ENCODE data around the gene CD69.
A peak's percentile ranks its signal among the peaks of the same experiment; 100 is the strongest.

The CD69 gene

DNA sequence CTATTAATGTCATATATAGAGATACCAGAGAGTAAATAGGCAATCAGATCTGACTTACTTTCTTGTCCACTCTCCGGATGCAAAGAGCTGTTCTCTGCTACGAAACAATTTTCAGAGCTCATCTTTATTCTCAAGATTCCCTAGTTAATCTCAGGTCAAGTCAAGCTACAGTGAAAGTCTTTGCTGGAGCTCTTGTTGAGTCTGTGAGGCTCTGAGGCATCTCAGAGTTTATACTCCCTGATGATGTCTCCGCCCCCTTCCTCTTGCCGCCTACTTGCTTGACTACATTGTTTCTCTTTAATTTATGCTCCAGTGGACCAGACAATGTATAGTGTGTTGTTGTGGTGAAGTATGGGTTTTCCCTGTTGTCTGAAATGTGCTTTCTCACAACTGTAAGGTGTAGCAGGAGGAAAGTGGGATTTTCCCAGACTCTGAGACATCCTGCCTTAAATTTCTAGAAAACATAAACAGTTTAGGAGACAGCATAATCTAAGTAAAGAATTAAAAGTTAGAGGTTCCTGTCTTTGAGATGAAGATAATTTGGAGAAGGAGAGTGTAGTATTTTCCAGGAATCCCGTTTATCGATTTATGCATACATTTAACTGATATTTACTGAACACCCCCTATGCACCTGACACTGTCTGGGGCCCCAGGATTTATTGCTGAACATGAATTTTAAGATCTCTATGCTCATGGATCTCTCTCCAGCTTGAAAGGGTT, at the start of gene CD69:
Gene CD69 (minus strand): TSS at position 203 of the 720 bp plus-strand sequence. CDS start 81 bp downstream, at position 122.
- Mint-ChIP-seq H3K27me3 (ENCODE audit: low read depth) (no peaks in the 10 kb centered on the region), H3K27ac (peak within 1 kb of the TSS; percentile 95), H3K36me3 (ENCODE audit: low read depth) (peaks cover 33% of the 10 kb centered on the region), H3K4me3 (peak within 1 kb of the TSS; percentile 97), H3K4me1 (ENCODE audit: low read depth) (peaks cover 54% of the 10 kb centered on the region), H3K9me3 (peaks cover 4% of the 10 kb centered on the region)

DNA sequence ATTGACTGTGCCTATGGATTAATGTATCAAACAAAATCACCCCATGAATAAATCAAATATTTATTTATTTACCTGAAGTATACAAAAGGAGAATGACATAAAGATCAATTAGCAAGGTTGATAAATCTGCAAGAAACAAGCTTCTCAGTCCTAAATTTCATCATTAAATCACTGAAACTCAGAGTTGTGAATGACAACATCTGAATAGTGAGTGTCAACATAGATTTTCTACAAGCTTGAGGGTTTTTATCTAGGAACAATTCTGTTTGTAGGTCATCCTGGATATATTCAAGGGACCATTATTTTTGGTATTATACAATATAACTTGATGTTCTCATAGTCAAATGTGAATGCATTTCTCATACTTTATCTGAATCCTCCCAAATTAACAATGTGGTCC, 49.2 kb upstream of the CD69 start:
- Mint-ChIP-seq H3K4me3 (no peak overlapping the region), H3K27me3 (ENCODE audit: low read depth) (peaks cover 42% of the 10 kb centered on the region), H3K9me3 (no peaks in the 10 kb centered on the region), H3K36me3 (ENCODE audit: low read depth) (no peaks in the 10 kb centered on the region), H3K4me1 (ENCODE audit: low read depth) (peaks cover 30% of the 10 kb centered on the region), H3K27ac (no peak overlapping the region)

DNA sequence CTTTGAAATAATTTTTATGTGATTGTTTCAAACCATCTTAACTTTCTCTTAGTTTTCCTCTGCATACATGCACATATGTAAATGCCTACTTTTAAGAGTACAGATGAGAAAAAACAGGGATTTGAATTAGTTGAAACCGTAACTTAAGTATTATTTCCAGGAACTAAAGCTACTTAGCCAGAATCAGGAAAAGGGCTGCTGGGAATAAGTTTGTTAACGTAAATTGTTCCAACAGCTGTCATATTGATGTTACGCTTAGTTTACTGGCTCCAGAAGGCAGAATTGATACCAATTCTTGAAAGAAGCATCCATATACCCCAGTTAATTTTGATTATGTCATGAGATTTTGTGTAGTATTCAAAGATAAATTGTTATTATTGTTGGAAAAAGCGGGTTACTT, 48.6 kb upstream of the CD69 start:
- Mint-ChIP-seq H3K27ac (no peak overlapping the region), H3K4me1 (ENCODE audit: low read depth) (peaks cover 30% of the 10 kb centered on the region), H3K9me3 (no peaks in the 10 kb centered on the region), H3K27me3 (ENCODE audit: low read depth) (peaks cover 46% of the 10 kb centered on the region), H3K4me3 (no peak overlapping the region), H3K36me3 (ENCODE audit: low read depth) (peaks cover 2% of the 10 kb centered on the region)

DNA sequence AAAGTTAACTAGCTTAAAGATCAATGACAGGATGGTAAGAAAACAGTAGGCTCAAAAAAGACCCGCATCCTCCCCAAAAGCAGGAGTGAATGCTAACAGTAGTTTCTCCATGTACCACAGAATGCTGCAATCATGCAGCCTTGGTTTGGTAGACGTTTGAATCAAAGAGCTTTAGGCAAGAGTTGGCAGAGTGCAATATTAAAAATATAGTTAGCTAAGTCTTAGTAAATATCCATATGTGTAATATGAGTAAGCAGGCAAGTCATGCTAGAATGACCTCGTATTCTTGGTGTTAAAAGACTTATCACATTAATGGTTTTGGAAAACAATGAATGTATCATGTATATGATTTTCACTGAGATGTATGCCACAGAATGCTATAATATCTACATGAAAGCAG, 47.8 kb upstream of the CD69 start:
- peaks cover 54% of the 10 kb centered on the region for H3K27me3 Mint-ChIP-seq (ENCODE audit: low read depth)
- H3K27ac Mint-ChIP-seq = no peak overlapping the region
- peaks cover 2% of the 10 kb centered on the region for H3K36me3 Mint-ChIP-seq (ENCODE audit: low read depth)
- no peak overlapping the region for H3K4me3 Mint-ChIP-seq
- peaks cover 22% of the 10 kb centered on the region for H3K4me1 Mint-ChIP-seq (ENCODE audit: low read depth)
- no peaks in the 10 kb centered on the region for H3K9me3 Mint-ChIP-seq

DNA sequence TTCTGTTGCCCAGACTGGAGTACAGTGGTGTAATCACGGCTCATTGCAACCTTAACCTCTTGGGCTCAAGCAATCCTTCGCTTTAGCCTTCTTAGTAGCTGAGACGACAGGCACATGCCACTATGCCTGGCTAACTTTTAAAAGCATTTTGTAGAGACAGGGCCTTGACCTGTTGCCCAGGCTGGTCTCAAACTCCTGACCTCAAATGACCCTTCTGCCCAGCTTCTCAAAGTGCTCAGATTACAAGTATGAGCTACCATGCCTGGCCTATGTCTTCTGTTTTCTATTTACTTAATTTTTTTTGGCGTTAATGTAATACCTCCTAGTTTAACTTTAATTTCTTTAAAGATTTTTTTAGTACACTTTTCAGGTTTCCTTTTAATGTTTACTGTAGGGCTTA, 46.0 kb upstream of the CD69 start:
- Mint-ChIP-seq H3K36me3 (ENCODE audit: low read depth) (peaks cover 2% of the 10 kb centered on the region), H3K27ac (no peak overlapping the region), H3K4me3 (no peak overlapping the region), H3K27me3 (ENCODE audit: low read depth) (peaks cover 60% of the 10 kb centered on the region), H3K9me3 (no peaks in the 10 kb centered on the region), H3K4me1 (ENCODE audit: low read depth) (peaks cover 15% of the 10 kb centered on the region)

DNA sequence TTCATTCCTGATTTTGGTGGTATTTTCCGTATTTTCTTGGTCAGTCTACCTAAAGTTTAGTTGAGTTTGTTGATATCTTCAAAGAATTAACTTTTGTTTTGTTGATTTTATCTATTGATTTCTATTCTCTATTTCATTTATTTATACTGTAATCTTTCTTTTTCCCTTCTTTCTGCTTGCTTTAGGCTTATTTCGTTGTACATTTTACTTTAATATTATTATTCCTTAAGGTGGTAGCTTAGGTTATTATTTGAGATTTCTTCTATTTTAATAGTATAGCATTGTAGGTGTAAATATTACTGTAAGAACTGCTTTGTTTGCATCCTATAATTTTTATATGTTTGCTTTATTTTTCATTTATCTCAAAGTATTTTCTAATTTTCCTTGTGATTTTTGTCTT, 45.2 kb upstream of the CD69 start:
- Mint-ChIP-seq H3K27ac (no peak overlapping the region), H3K36me3 (ENCODE audit: low read depth) (peaks cover 7% of the 10 kb centered on the region), H3K4me3 (no peak overlapping the region), H3K9me3 (peaks cover 3% of the 10 kb centered on the region), H3K27me3 (ENCODE audit: low read depth) (peaks cover 54% of the 10 kb centered on the region), H3K4me1 (ENCODE audit: low read depth) (peaks cover 6% of the 10 kb centered on the region)

DNA sequence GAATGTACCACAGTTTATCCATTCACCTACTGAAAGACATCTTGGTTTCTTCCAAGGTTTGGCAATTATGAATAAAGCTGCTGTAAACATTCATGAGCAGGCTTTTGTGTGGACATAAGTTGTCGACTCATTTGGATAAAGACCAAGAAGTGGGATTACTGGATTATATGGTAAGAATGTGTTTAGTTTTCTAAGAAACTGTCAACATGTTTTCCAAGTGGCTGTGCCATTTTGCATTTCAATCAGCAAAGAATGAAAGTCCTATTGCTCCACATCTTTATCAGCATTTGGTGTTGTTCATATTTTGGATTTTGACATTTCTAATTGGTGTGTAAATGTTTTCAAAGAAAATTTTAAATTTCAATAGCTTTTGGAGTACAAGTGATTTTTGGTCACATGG, 39.3 kb upstream of the CD69 start:
- Mint-ChIP-seq H3K9me3 (peaks cover 3% of the 10 kb centered on the region), H3K27ac (no peak overlapping the region), H3K4me3 (no peak overlapping the region), H3K27me3 (ENCODE audit: low read depth) (peaks cover 26% of the 10 kb centered on the region), H3K36me3 (ENCODE audit: low read depth) (peaks cover 7% of the 10 kb centered on the region), H3K4me1 (ENCODE audit: low read depth) (peaks cover 30% of the 10 kb centered on the region)

DNA sequence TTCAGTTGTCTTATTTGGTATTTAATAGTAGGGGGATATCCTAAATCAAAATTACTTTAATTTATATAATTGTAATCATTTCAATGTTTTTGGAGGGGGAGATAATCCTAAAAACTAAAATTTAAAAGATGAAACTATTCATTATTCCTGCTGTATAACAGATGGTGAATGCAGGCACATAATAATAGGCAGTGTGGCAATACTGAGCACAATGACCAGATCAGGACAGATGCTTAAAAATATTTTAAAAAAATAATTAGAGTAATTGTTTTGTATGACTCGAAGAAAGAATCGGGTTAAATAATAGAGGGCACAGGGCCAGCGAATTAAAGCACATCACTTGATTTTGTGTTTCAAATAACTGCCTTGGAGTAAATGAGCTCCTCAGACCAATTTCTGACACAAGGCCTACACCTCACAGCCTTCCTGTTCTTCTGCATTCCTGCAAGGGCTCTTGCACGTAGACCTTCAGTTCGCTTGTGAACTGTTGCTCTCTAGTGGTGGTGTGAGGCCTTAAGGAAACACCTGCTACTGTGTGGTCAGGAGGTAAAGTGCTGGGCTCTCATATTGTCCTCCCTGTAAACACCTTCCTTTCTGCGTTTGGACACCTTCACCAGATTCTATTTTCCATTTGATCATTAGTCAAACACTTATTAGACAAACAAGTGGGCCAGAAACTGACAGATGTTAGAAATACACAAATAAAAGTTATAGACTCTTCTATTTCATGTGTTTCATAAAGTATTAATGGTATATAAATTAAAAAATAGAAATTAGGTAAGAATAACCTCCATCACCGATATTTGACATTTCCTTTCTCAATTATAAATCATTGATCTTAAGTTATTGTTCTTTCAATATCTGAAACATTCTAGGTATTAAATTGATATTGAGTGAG, 37.3 kb upstream of the CD69 start:
- H3K9me3 Mint-ChIP-seq = peaks cover 6% of the 10 kb centered on the region
- H3K27ac Mint-ChIP-seq = peak overlapping the region; percentile 28
- peaks cover 8% of the 10 kb centered on the region for H3K36me3 Mint-ChIP-seq (ENCODE audit: low read depth)
- H3K4me1 Mint-ChIP-seq (ENCODE audit: low read depth) = peaks cover 46% of the 10 kb centered on the region
- no peak overlapping the region for H3K4me3 Mint-ChIP-seq
- H3K27me3 Mint-ChIP-seq (ENCODE audit: low read depth) = peaks cover 8% of the 10 kb centered on the region

DNA sequence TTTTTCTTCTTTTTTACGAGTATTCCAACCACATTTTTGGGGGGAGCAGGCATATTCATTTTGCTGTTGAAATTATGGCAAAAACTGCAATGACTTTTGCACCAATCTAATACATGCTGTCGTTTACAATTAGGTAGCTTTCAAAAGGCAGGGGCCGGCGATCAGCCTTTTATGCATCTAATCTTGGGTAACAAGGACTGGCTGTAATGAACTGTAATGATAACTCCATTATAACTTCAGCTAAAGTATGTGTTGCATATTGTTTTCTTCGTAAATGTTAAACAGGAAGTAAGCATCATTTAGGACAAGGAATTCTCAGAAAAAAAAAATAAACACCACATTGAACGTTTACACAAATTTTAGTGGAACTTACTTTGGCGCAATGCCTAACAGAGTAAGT, 36.3 kb upstream of the CD69 start:
- peak overlapping the region; percentile 74 for H3K4me3 Mint-ChIP-seq

DNA sequence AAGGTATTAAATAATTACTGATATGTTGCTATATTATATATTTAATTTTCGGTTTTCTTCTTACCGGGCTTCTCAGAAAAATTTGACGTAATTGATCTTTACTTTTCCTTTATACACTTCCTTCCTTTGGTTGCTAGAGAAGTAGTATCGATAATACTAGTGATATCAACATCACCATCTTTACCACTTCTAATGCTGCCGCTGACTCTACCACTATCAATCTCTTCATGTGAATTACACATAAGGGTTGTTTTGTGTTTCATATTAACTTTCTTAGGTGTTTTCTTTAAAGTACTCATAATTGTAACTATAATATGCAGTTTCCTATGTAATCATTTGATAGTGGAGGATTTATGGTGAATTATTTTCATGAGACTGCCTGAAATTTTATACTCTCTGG, 35.6 kb upstream of the CD69 start:
- Mint-ChIP-seq H3K9me3 (peaks cover 6% of the 10 kb centered on the region), H3K27me3 (ENCODE audit: low read depth) (no peaks in the 10 kb centered on the region), H3K36me3 (ENCODE audit: low read depth) (peaks cover 8% of the 10 kb centered on the region), H3K27ac (peak overlapping the region; percentile 87), H3K4me1 (ENCODE audit: low read depth) (peaks cover 58% of the 10 kb centered on the region), H3K4me3 (peak overlapping the region; percentile 74)

More for the DNA sequence above, 36.3 kb upstream of the CD69 start:
- Mint-ChIP-seq H3K9me3 (peaks cover 6% of the 10 kb centered on the region), H3K27me3 (ENCODE audit: low read depth) (no peaks in the 10 kb centered on the region), H3K4me1 (ENCODE audit: low read depth) (peaks cover 54% of the 10 kb centered on the region), H3K27ac (peak overlapping the region; percentile 87), H3K36me3 (ENCODE audit: low read depth) (peaks cover 8% of the 10 kb centered on the region)

DNA sequence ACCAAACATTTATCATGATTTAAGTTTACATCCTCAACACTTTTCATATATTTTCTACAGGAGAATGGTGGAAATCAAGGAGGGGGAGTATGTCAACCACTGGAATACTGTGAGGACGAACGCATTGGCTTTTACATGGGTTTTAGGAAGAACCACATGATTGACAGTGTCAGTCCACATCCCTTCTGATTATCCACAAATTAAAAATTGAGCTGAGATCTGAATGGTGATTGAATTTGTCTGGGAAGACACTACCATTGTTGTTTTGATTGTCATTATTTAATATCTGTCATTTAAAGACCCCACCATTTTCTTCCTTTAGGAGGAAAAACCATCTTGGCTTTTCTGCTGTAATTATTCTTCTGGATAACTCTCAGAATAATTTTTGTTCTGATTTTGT, 35.2 kb upstream of the CD69 start:
- Mint-ChIP-seq H3K9me3 (peaks cover 4% of the 10 kb centered on the region), H3K4me1 (ENCODE audit: low read depth) (peaks cover 59% of the 10 kb centered on the region), H3K27me3 (ENCODE audit: low read depth) (no peaks in the 10 kb centered on the region), H3K27ac (peak overlapping the region; percentile 87), H3K4me3 (peak overlapping the region; percentile 74), H3K36me3 (ENCODE audit: low read depth) (peaks cover 4% of the 10 kb centered on the region)

DNA sequence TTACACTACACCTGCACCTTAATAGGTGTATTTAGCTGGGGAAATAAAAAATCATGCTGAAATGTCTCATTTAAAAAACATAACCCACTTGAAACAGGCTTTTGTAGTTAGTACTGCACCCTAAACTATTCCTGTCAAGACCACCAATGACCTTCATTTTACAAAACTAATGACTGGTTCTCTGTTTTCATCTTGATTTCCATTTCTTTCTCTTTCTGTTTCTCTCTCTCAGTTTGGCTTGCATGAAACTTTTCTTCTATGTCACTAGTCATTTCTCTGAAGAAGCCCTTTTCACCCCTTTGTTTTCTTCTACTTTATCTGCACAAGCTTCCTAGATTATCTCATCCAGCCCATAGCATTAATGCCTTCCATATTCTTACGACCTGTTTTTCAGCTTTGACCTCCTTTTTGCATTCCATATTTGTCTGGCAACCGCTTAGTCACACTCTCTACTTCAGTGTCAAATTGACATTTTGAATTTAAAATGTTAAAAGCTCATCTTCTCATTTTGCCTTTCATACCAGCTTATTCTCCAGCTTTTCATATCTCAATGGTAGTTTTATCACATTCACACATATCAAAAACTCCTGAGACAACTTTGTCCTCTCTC, 33.9 kb upstream of the CD69 start:
- H3K4me3 Mint-ChIP-seq = peak overlapping the region; percentile 74
- H3K36me3 Mint-ChIP-seq (ENCODE audit: low read depth) = peaks cover 7% of the 10 kb centered on the region
- H3K27ac Mint-ChIP-seq = peak overlapping the region; percentile 87
- H3K27me3 Mint-ChIP-seq (ENCODE audit: low read depth) = no peaks in the 10 kb centered on the region
- peaks cover 59% of the 10 kb centered on the region for H3K4me1 Mint-ChIP-seq (ENCODE audit: low read depth)
- H3K9me3 Mint-ChIP-seq = peaks cover 11% of the 10 kb centered on the region

DNA sequence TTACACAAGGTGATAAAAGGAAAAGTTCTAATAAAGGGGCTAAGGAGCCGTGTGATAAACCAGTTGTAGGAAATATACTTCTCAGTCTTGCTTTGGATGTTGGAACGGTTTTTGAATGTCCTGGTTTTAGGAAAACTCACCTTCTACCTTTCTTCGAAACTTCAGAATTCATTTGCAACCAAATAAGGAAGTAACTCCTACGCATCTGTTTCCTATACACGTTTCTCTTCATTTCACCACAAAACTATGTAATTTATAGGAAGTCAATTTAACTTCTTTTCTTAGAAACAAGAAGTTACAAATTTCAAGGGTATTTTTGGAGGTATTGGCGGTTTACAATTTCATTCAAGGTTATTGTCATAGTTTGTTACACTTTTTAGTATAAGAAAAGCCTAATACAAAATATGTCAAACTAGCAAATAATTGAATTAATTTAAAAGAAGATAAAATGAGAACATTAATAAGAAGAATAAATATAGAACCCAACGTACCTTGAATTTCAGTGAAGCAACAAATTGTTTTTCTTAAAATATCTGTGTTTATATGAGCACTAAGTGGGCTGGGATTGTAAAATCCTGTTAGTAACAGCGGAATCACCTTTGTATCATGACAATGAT, 33.2 kb upstream of the CD69 start:
- Mint-ChIP-seq H3K27me3 (ENCODE audit: low read depth) (no peaks in the 10 kb centered on the region), H3K9me3 (peaks cover 16% of the 10 kb centered on the region), H3K27ac (peak overlapping the region; percentile 87), H3K4me1 (ENCODE audit: low read depth) (peaks cover 59% of the 10 kb centered on the region), H3K36me3 (ENCODE audit: low read depth) (peaks cover 12% of the 10 kb centered on the region), H3K4me3 (peak overlapping the region; percentile 74)

DNA sequence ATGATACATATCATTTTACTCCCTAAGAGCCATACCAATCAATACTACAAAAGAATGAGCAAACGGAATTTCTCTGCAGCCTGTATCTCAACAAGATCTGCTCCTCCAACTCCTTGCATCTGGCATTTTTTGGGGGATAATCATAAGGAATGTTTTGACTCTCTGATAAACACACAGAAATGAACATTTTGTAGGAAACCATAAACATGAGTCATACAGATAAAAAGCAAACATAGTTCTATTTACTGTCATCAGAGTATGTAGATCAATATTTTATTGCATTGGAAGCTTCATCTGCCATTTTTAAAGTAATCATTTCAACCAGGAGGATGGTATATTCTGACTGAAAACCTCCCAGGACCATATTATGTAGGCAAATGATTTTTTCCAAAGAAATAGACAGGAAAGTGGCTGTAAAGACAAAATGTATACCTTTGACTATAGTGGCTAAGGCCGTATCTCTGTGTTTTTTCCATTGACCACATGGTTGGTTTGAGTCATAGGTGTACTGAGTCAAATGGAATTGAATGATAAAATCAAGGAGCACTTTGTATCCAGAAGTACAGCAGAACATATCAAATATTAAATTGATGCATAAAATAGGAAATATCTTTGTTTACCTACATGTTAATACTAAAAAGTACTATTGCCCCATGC, 32.4 kb upstream of the CD69 start:
- peaks cover 12% of the 10 kb centered on the region for H3K36me3 Mint-ChIP-seq (ENCODE audit: low read depth)
- H3K4me3 Mint-ChIP-seq = peak overlapping the region; percentile 67
- H3K4me1 Mint-ChIP-seq (ENCODE audit: low read depth) = peaks cover 58% of the 10 kb centered on the region
- no peaks in the 10 kb centered on the region for H3K27me3 Mint-ChIP-seq (ENCODE audit: low read depth)
- peak overlapping the region; percentile 87 for H3K27ac Mint-ChIP-seq
- H3K9me3 Mint-ChIP-seq = peaks cover 16% of the 10 kb centered on the region

All from T-helper 1 cell treated with Interleukin-12 subunit alpha and Interleukin-12 subunit beta and Interleukin-4 antibody, amounts not matched to agents 30 μg/mL and 1 μg/mL, for 36 hours (primary cell).